ENCODE measurements around the gene SETMAR.

DNA sequence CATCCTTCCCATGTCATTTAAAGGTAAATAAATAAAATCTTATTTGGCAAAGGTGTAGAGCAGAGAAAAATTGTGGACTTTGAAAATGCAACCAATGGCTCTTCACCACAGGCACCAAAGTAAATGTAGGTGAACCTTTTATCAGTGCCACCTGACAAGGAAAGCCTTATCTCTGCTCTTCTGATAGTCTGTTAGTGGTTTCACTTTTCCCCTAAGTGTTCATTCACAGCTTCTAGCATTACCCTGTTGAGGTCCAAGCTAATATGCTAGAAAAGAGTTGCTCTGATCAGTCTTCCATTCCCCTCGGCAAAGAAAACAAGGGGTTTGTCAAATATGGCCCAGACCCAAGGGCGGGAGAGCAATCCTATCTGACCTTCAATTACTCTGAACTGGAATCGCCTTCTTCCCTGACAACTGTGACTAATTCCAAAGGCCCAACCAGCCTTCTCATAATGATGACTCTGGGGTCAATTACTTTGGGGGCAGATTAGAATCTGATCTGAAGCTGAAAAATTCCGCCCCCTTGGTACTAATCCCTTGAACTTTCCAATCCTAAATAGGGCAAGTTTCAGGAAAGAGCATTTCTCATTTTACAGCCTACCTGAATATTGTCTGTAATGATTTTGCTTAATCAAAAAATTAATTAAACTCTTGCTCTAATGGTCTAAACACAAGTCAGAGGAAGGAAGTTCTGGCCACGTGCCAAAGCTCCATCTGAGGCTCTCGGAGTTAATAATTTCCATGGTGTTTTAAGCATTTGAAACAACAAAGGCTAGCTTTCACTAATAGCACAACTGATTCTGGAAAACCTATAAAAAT lies 52.4 kb downstream of the SETMAR start:
- TF ChIP-seq, protein P1, sequence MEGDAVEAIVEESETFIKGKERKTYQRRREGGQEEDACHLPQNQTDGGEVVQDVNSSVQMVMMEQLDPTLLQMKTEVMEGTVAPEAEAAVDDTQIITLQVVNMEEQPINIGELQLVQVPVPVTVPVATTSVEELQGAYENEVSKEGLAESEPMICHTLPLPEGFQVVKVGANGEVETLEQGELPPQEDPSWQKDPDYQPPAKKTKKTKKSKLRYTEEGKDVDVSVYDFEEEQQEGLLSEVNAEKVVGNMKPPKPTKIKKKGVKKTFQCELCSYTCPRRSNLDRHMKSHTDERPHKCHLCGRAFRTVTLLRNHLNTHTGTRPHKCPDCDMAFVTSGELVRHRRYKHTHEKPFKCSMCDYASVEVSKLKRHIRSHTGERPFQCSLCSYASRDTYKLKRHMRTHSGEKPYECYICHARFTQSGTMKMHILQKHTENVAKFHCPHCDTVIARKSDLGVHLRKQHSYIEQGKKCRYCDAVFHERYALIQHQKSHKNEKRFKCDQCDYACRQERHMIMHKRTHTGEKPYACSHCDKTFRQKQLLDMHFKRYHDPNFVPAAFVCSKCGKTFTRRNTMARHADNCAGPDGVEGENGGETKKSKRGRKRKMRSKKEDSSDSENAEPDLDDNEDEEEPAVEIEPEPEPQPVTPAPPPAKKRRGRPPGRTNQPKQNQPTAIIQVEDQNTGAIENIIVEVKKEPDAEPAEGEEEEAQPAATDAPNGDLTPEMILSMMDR (IDR thresholded peaks at IDR 0.05), result no peak
- no peak for TF ChIP-seq POLR2A (IDR thresholded peaks at IDR 0.05)
